Activated gamma-delta T cell treated with anti-CD3 and anti-CD28 coated beads, Interleukin-2, amount 50 U/mL, for 16 hours (primary cell): Measurements from ENCODE around the gene P2RY13.

Experiments
- DNase-seq: peaks from one replicate; pipeline ENCODE4 v3.0.0-alpha.2; 2020; ENCODE audit warnings: low read depth

The P2RY13 gene

GRCh38 chr3:151320131-151320530, 9.2 kb downstream of the P2RY13 start:
- no peak for DNase-seq

- no peak for DNase-seq
These were observed 9.7 kb downstream of the P2RY13 start for GRCh38 chr3:151319628-151320027.

GRCh38 chr3:151318991-151319390, 10.4 kb downstream of the P2RY13 start:
- no peak for DNase-seq

- DNase-seq: no peak
These were observed 11.0 kb downstream of the P2RY13 start for GRCh38 chr3:151318313-151318712.

GRCh38 chr3:151316267-151316991, 12.9 kb downstream of the P2RY13 start, which contains the start of gene GPR87:
GPR87 (minus strand) TSS chr3:151316820; CDS start chr3:151300100, 16,720 bp downstream.
- no peak for DNase-seq

- no peak for DNase-seq
These were observed 13.5 kb downstream of the P2RY13 start for GRCh38 chr3:151315846-151316245.

- no peak for DNase-seq
These were observed 14.2 kb downstream of the P2RY13 start for GRCh38 chr3:151315136-151315535.

- DNase-seq: no peak
These were observed 14.8 kb downstream of the P2RY13 start for GRCh38 chr3:151314593-151314992.

GRCh38 chr3:151314137-151314536, 15.2 kb downstream of the P2RY13 start:
- no peak for DNase-seq

- no peak for DNase-seq
These were observed 16.4 kb downstream of the P2RY13 start for GRCh38 chr3:151312972-151313371.

GRCh38 chr3:151309566-151309965, 19.8 kb downstream of the P2RY13 start:
- DNase-seq: no peak

- no peak for DNase-seq
These were observed 21.5 kb downstream of the P2RY13 start for GRCh38 chr3:151307583-151308488.

- DNase-seq: no peak
These were observed 22.2 kb downstream of the P2RY13 start for GRCh38 chr3:151307131-151307530.

GRCh38 chr3:151306168-151306810, 23.1 kb downstream of the P2RY13 start:
- no peak for DNase-seq

GRCh38 chr3:151305775-151306151, 23.6 kb downstream of the P2RY13 start:
- DNase-seq: no peak

GRCh38 chr3:151305060-151305774, 24.1 kb downstream of the P2RY13 start:
- no peak for DNase-seq

- DNase-seq: no peak
These were observed 25.6 kb downstream of the P2RY13 start for GRCh38 chr3:151303751-151304150.

- DNase-seq: no peak
These were observed 27.6 kb downstream of the P2RY13 start for GRCh38 chr3:151301787-151302186.

- DNase-seq: no peak
These were observed 28.8 kb downstream of the P2RY13 start for GRCh38 chr3:151300539-151300938.

- no peak for DNase-seq
These were observed 30.3 kb downstream of the P2RY13 start for GRCh38 chr3:151299006-151299405.

- DNase-seq: no peak
These were observed 31.9 kb downstream of the P2RY13 start for GRCh38 chr3:151297429-151297828.

GRCh38 chr3:151296226-151296625, 33.1 kb downstream of the P2RY13 start:
- no peak for DNase-seq
